Measurements from ENCODE around the gene HNRNPR.

GRCh38 chr1:23263380-23263887, 80.7 kb downstream of the HNRNPR start:
- TF ChIP-seq CTCF (IDR thresholded peaks at IDR 0.05) = no peak
- TF ChIP-seq POLR2A (IDR thresholded peaks at IDR 0.05) = no peak
